GM21360 (cell line): ENCODE measurements around the gene EML5.

Source experiments
- ATAC-seq: cut with Tn5 transposase; IDR thresholded peaks from one replicate; pipeline ENCODE4 v1.9.1; 2021; ENCODE audit warnings: mild to moderate bottlenecking, moderate library complexity; ENCODE audit not compliant: unreplicated experiment

Gene EML5

GRCh38 chr14:88565427-88565826, 227.3 kb downstream of the EML5 start:
- no peak for ATAC-seq

- no peak for ATAC-seq
Measured at GRCh38 chr14:88563845-88564244, 228.9 kb downstream of the EML5 start.

- peak; percentile 90 for ATAC-seq
Measured at GRCh38 chr14:88562831-88563686, 229.7 kb downstream of the EML5 start, which contains the start of gene ZC3H14. ZC3H14 (plus strand) TSS chr14:88563037; CDS start chr14:88563134, 97 bp downstream.

DNA sequence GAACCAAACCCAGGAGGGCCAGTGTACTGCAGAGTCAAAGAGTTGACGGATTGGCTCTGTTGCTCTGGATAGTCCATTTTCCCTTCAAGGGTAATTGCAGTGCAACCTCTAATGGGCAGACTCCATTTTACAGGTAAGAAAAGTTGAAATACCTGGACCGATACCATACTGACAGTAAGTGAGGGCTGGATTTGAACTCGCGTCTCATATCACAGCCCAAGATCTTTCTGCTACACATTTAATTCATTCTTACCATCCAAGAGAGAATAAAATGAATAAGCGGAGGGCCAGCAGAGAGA, 230.3 kb downstream of the EML5 start:
- ATAC-seq, result no peak
